Stimulated activated naive CD8-positive, alpha-beta T cell treated with anti-CD3 and anti-CD28 coated beads, Interleukin-15, Interleukin-2, amounts not matched to agents 100 U/mL and 50 U/mL, for 24 hours (primary cell): ENCODE measurements around the gene SLITRK1.

Experiments used
- ATAC-seq: fragments of 150-1000 bp; cut with Tn5 transposase; one replicate; pipeline ENCODE4 v1.10.0; 2021
- DNase-seq: peaks from one replicate; pipeline ENCODE4 v3.0.0; 2021

SLITRK1 gene

DNA sequence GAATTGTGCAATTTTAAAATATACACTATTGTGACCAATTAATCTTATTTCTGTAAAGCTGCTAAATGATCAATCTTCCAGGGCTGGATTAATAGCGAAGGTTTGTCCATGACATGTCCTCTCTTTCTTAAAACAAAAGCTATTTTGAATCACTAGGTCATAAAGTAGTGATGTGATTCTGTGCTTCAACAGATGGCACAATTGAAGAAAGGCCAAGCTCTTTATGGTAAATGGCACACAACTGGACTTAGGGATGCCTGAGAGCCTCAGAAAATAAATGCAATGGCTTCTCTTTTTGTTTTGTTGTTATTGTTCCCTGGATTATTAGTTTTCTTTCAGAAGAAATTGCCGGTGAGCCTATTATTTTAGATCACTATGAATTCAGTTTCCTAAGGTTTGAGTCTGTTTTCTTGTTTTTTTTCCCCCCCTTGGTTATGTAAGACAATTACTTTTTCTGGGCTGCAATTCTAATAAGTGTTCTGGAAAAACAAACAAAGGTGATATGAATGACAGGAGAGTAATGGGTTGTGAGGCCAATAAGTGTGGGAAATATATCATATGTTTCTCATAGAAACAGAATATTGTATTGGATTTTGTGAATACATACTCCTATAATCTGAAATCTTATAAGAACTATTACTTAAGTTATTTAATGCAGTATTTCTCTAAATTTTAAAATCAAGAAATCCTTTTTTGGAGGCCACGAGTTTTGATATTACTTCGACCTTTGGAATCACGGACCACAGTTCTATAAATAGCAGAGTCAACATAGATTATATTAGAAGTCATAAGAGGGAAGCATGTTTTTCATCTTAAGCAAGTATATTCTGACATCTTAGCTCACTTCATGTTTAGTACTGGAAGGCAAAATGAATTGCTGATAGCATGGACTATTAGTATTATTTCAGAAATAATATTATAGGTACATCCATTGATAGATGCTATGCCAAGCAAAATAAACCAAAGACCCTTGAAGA lies 16.8 kb downstream of the SLITRK1 start:
- ATAC-seq (no peak), DNase-seq (no peak)

DNA sequence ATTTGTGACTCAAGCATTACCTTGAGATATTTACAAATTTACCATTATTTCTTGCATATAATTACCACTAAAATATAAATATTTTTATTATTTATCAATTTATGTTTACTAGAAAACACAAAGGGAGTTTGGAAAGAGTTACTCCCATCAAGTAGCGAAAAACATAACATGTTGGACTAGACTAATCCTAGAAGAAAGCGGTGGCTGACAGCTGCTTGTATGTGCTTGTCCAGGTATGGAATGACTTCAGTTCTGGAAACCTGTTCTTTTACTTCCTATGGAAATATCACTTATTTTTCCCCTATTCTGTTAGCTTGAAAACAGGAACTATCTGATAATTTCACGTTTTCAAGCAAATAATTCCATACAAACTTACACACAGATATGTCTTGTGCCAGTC lies 28.5 kb downstream of the SLITRK1 start:
- ATAC-seq: no peak
- DNase-seq: no peak

GRCh38 chr13:83845106-83845505 lies 37.2 kb downstream of the SLITRK1 start:
- ATAC-seq (no peak), DNase-seq (no peak)

- ATAC-seq: no peak
- DNase-seq: no peak
Measured at GRCh38 chr13:83839146-83839545, 43.1 kb downstream of the SLITRK1 start.

DNA sequence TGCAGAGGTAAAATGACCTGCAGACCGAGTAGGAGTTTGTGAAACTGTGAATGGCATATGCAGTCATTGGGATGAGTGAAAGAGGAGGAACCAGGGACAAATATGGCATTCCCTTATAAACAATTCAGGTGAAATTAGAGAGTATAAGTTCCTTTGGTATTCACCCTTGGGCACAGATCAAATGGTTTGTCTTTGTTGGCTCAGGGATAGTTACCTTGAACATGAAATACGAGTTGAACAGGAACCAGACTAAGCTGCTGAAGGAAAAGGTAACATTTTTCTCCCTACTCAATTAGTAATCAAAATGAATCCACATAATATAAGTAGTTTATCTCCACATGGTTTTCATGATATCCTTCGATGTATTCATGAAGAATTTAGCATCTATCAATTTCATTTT lies 50.5 kb downstream of the SLITRK1 start:
- DNase-seq: no peak
- ATAC-seq: no peak

DNA sequence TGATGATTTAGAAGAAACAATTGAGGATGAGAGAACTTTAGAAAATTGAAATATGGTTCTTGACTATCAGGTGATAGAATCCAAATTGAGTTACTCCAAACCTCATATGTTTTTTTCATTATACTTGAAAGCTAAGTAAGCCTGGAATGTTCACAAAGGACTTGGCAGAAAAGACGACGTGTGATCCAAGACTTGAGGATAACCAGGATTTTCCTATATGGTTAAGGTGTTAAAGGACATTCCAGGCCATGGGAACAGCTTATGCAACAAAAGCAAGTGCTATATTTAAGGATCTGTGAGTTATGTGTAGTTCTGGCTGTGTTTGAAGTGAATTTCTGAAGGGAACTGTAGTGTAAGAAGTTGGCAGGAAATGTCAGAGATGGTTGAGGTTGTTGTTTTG lies 52.5 kb downstream of the SLITRK1 start:
- DNase-seq: no peak

GRCh38 chr13:83827338-83827737 lies 54.9 kb downstream of the SLITRK1 start:
- DNase-seq (no peak), ATAC-seq (no peak)

More for the DNA sequence above, 52.5 kb downstream of the SLITRK1 start:
- no peak for ATAC-seq
